Astrocyte (in vitro differentiated cells and primary cell): ENCODE results near the gene PTPRT.

Source experiments
- CTCF ChIP-seq: IDR thresholded peaks from 2 replicates; pipeline ENCODE4 v1.5.1; 2011; ENCODE audit warnings: low read depth, mild to moderate bottlenecking, inconsistent platforms, low read length, moderate library complexity; ENCODE audit not compliant: insufficient read depth
- EZH2 ChIP-seq: IDR thresholded peaks from 2 replicates; pipeline ENCODE4 v1.6.1; 2012; ENCODE audit warnings: mild to moderate bottlenecking, low read length, inconsistent platforms; ENCODE audit not compliant: insufficient read depth

- TF ChIP-seq CTCF = no peak
- TF ChIP-seq EZH2 = no peak
These were observed 449.4 kb downstream of the PTPRT start for GRCh38 chr20:42740226-42740870.
